ENCODE measurements around the gene MACROD2.

The MACROD2 gene

GRCh38 chr20:14902432-14903089 is 907.2 kb downstream of the MACROD2 start:
- DNase-seq (ENCODE audit: low read depth): no peak
- TF ChIP-seq CTCF (conservative IDR thresholded peaks at IDR 0.05; ENCODE audit: low read depth, low read length): no peak
- no peak overlapping the region for H3K4me3 ChIP-seq (ENCODE audit: low read depth, low read length)

DNA sequence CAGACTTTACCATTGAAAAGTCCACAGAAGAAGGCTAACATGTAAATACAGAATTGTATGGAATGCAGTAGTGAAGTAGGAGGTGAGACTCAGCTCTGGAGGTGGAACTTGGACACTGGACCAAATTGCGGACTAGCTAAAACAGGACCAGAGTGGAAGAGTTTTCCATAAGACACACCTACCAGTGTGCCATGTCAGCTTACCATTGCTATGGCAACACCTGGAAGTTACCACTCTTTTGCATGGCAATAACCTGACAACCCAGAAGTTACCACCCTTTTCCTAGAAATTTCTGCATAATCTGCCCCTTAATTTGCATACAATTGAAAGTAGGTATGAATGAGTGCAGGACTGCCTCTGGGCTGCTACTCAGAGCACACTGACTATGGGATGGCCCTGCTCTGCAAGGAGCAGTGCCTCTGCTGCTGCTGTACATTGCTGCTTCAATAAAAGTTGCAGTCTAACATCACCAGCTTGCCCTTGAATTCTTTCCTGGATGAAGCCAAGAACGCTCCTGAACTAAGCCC is 911.7 kb downstream of the MACROD2 start:
- H3K4me3 ChIP-seq (ENCODE audit: low read depth, low read length): no peak overlapping the region
- TF ChIP-seq CTCF (conservative IDR thresholded peaks at IDR 0.05; ENCODE audit: low read depth, low read length): no peak
- DNase-seq (ENCODE audit: low read depth): no peak

GRCh38 chr20:14910126-14910525 is 914.8 kb downstream of the MACROD2 start:
- TF ChIP-seq CTCF (conservative IDR thresholded peaks at IDR 0.05; ENCODE audit: low read depth, low read length): no peak
- no peak for DNase-seq (ENCODE audit: low read depth)
- no peak overlapping the region for H3K4me3 ChIP-seq (ENCODE audit: low read depth, low read length)

GRCh38 chr20:14913896-14914620 is 918.7 kb downstream of the MACROD2 start:
- no peak for TF ChIP-seq CTCF (conservative IDR thresholded peaks at IDR 0.05; ENCODE audit: low read depth, low read length)
- H3K4me3 ChIP-seq (ENCODE audit: low read depth, low read length): no peak overlapping the region
- DNase-seq (ENCODE audit: low read depth): no peak

DNA sequence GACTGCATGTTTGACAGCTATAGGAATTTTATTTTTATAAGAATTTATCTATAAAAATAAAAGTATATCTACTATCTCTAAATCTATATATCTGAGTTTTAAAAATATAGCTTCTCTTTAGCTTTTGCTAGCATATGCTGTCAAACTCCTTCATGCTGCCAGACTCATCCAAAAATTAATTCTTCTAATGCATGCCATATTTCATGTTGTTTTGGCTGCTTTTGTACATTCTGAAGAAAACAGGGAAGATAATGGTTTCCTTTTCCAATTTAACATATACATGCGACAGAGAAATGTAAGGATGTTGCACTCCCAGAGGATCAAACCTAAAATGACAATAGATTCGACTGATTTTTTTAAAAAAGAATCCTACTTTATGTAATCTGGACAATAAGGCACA is 919.3 kb downstream of the MACROD2 start:
- H3K4me3 ChIP-seq (ENCODE audit: low read depth, low read length): no peak overlapping the region
- no peak for TF ChIP-seq CTCF (conservative IDR thresholded peaks at IDR 0.05; ENCODE audit: low read depth, low read length)
- DNase-seq (ENCODE audit: low read depth): no peak

DNA sequence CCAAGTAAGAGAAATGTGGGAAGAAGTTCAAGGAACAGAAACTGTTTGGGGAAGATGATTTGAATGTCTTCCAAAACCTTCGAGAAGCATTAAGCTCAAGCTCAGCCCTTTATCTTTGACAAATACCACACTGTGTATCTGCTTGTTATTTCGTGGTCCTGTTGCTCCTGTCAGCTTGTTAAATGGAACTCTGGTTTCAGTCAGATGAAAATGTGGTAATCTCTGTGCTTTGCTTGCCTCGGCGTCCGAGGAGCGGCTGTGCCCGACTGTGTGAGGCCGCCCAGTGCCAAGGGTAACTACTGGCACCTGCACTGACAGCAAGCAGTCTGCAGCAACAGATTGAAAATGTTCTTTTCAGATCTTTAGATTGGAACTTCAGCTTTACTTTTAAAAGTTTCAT is 920.0 kb downstream of the MACROD2 start:
- TF ChIP-seq CTCF (conservative IDR thresholded peaks at IDR 0.05; ENCODE audit: low read depth, low read length): no peak
- no peak for DNase-seq (ENCODE audit: low read depth)
- H3K4me3 ChIP-seq (ENCODE audit: low read depth, low read length): no peak overlapping the region
